HCT116 (cell line): ENCODE results near the gene FAM53B. TPM values are rescaled to one million over a fixed set of nuclear protein-coding genes. Genes with fewer than 3 reads are reported as not detected.

Source experiments
- ATAC-seq: fragments of 200-7000 bp; cut with Tn5 transposase; 2 replicates; pipeline ENCODE4 v1.9.1; 2020; ENCODE audit warnings: mild to moderate bottlenecking, moderate library complexity
- BruUV-seq: library from RNA; stranded (reverse); fragments of 400-500 nt; replicated peaks from 2 replicates; lab custom pipeline; 2021; lab: Mats Ljungman, UMichigan
- CTCF ChIA-PET: fragments of 300-600 bp; sonication (Branson Sonifier 250); formaldehyde crosslinking; loops from one replicate; lab custom pipeline; 2021; ENCODE audit warnings: antibody characterized with exemption; lab: Charles Lee
- POLR2A ChIA-PET: fragments of 300-600, 350-600 bp; sonication (Branson Sonifier 250); formaldehyde crosslinking; loops from one replicate; lab custom pipeline; 2021; ENCODE audit warnings: antibody characterized with exemption; lab: Charles Lee
- RAD21 ChIA-PET, 2 experiments: fragments of 300-600 bp; sonication (Branson Sonifier 250); formaldehyde crosslinking; loops; one replicate each; lab custom pipeline; 2023; ENCODE audit warnings: low total read pairs in 2 of 2; ENCODE audit not compliant: uncharacterized antibody in 2 of 2, unreplicated experiment in 2 of 2, low non-redundant PET in 1 of 2; lab: Charles Lee
- DNase-seq: peaks from one replicate; pipeline ENCODE4 v3.0.0-alpha.2; 2010; ENCODE audit warnings: low read depth, low spot score
- H2AFZ ChIP-seq: fragments of 200-600 bp; shearing (Covaris generic), sonication (generic); 2 replicates; pipeline ENCODE4 v1.6.1; 2017; ENCODE audit warnings: low read depth, mixed run types, mixed read lengths, antibody characterized with exemption, low read length; ENCODE audit not compliant: poor library complexity, severe bottlenecking
- H3K27ac ChIP-seq: 2 replicates; pipeline ENCODE4 v1.5.1; 2012; ENCODE audit warnings: low read depth, low read length
- H3K27me3 ChIP-seq: fragments of 200-600 bp; sonication (generic); 2 replicates; pipeline ENCODE4 v1.6.1; 2016; ENCODE audit warnings: mixed run types, low read length, mixed read lengths; ENCODE audit not compliant: insufficient read depth
- H3K36me3 ChIP-seq, 2 experiments: fragments of 200-500 bp in 1 of 2; fragments of 200-600 bp in 1 of 2; sonication (Bioruptor generic) in 1 of 2; sonication (generic) in 1 of 2; 2 replicates each; pipeline versions ENCODE4 v1.5.1 to v1.6.1; 2014 to 2016; ENCODE audit warnings: low read length in 2 of 2, inconsistent platforms in 1 of 2, mixed read lengths in 1 of 2, mixed run types in 1 of 2; ENCODE audit not compliant: insufficient read depth in 2 of 2, control insufficient read depth in 1 of 2
- H3K4me1 ChIP-seq, 2 experiments: fragments of 200-600 bp in 1 of 2; sonication (generic) in 1 of 2; 2 replicates each; pipeline versions ENCODE4 v1.5.1 to v1.6.1; 2012 to 2017; ENCODE audit warnings: low read length in 2 of 2, inconsistent platforms in 1 of 2, mild to moderate bottlenecking in 1 of 2, mixed read lengths in 1 of 2, mixed run types in 1 of 2, moderate library complexity in 1 of 2; ENCODE audit not compliant: insufficient read depth in 2 of 2, control insufficient read depth in 1 of 2
- H3K4me2 ChIP-seq: fragments of 200-600 bp; sonication (generic); 2 replicates; pipeline ENCODE4 v1.6.1; 2017; ENCODE audit warnings: mixed run types, low read length, mixed read lengths
- H3K4me3 ChIP-seq, 2 experiments: fragments of 200-600 bp in 1 of 2; sonication (generic) in 1 of 2; replicated peaks in 1 of 2; 2 replicates each; pipeline ENCODE4 v1.5.1; 2011 to 2016; ENCODE audit warnings: low read length in 2 of 2, control low read depth in 1 of 2, low read depth in 1 of 2, mild to moderate bottlenecking in 1 of 2, mixed read lengths in 1 of 2, mixed run types in 1 of 2
- H3K79me2 ChIP-seq: fragments of 200-600 bp; sonication (generic); 2 replicates; pipeline ENCODE4 v1.6.1; 2017; ENCODE audit warnings: mild to moderate bottlenecking, mixed run types, low read length, moderate library complexity, mixed read lengths; ENCODE audit not compliant: insufficient read depth
- H3K9ac ChIP-seq: fragments of 200-600 bp; sonication (generic); 2 replicates; pipeline ENCODE4 v1.6.1; 2016; ENCODE audit warnings: low read length, mixed read lengths
- H3K9me2 ChIP-seq: fragments of 200-600 bp; sonication (generic), shearing (Covaris generic); 2 replicates; pipeline ENCODE4 v1.6.1; 2017; ENCODE audit warnings: mixed run types, mild to moderate bottlenecking, moderate library complexity; ENCODE audit not compliant: insufficient read depth
- H3K9me3 ChIP-seq, 2 experiments: fragments of 200-500 bp in 1 of 2; fragments of 200-600 bp in 1 of 2; sonication (Bioruptor generic) in 1 of 2; sonication (generic) in 1 of 2; 2 replicates each; pipeline ENCODE4 v1.6.1; 2014 to 2017; ENCODE audit warnings: low read length in 2 of 2, mixed read lengths in 2 of 2, inconsistent platforms in 1 of 2, low read depth in 1 of 2, mild to moderate bottlenecking in 1 of 2, mixed run types in 1 of 2, moderate library complexity in 1 of 2; ENCODE audit not compliant: control insufficient read depth in 1 of 2, insufficient read depth in 1 of 2
- H4K20me1 ChIP-seq: fragments of 200-600 bp; sonication (generic), shearing (Covaris generic); 2 replicates; pipeline ENCODE4 v1.6.1; 2017; ENCODE audit warnings: mixed run types, mild to moderate bottlenecking, moderate library complexity; ENCODE audit not compliant: insufficient read depth
- ATF3 ChIP-seq: IDR thresholded peaks from 2 replicates; pipeline ENCODE4 v1.6.1; 2012
- CEBPB ChIP-seq: IDR thresholded peaks from 2 replicates; pipeline ENCODE4 v1.6.1; 2012; ENCODE audit warnings: low read depth
- CTCF ChIP-seq, 3 experiments: fragments of 200-600 bp in 1 of 3; sonication (generic) in 1 of 3; IDR thresholded peaks in 2 of 3; conservative IDR thresholded peaks in 1 of 3; 2 replicates each; pipeline ENCODE4 v1.5.1; 2012 to 2017; ENCODE audit warnings: low read depth in 2 of 3, low read length in 2 of 3, antibody characterized with exemption in 1 of 3, borderline replicate concordance in 1 of 3, control low read depth in 1 of 3, mild to moderate bottlenecking in 1 of 3, mixed read lengths in 1 of 3, mixed run types in 1 of 3, moderate library complexity in 1 of 3; ENCODE audit not compliant: insufficient read depth in 1 of 3
- EGR1 ChIP-seq: IDR thresholded peaks from 2 replicates; pipeline ENCODE4 v1.6.1; 2012; ENCODE audit warnings: low read depth
- ELF1 ChIP-seq: IDR thresholded peaks from 2 replicates; pipeline ENCODE4 v1.6.1; 2012; ENCODE audit warnings: low read depth, borderline replicate concordance
- EZH2 ChIP-seq: fragments of 200-600 bp; sonication (generic); IDR thresholded peaks from 2 replicates; pipeline ENCODE4 v1.6.1; 2017; ENCODE audit warnings: antibody characterized with exemption, mixed run types
- FOSL1 ChIP-seq: IDR thresholded peaks from 2 replicates; pipeline ENCODE4 v1.6.1; 2012; ENCODE audit warnings: low read depth
- MAX ChIP-seq: IDR thresholded peaks from 2 replicates; pipeline ENCODE4 v1.6.1; 2012
- POLR2A ChIP-seq: IDR thresholded peaks from 2 replicates; pipeline ENCODE4 v1.7.0; 2011; ENCODE audit warnings: borderline replicate concordance; ENCODE audit not compliant: insufficient read depth, insufficient read length; ENCODE audit errors: extremely low read depth
- POLR2AphosphoS5 ChIP-seq: IDR thresholded peaks from 2 replicates; pipeline ENCODE4 v1.6.1; 2011; ENCODE audit warnings: mild to moderate bottlenecking, low read depth, low read length, moderate library complexity
- RAD21 ChIP-seq: IDR thresholded peaks from 2 replicates; pipeline ENCODE4 v1.6.1; 2012; ENCODE audit warnings: low read depth, mild to moderate bottlenecking
- REST ChIP-seq: IDR thresholded peaks from 2 replicates; pipeline ENCODE4 v1.6.1; 2012; ENCODE audit warnings: low read depth
- SP1 ChIP-seq: IDR thresholded peaks from 2 replicates; pipeline ENCODE4 v1.6.1; 2012; ENCODE audit warnings: low read depth
- SRF ChIP-seq: IDR thresholded peaks from 2 replicates; pipeline ENCODE4 v1.6.1; 2012; ENCODE audit warnings: low read depth
- TCF7L2 ChIP-seq: IDR thresholded peaks from 2 replicates; pipeline ENCODE4 v1.7.0; 2011; ENCODE audit warnings: borderline replicate concordance, inconsistent platforms; ENCODE audit not compliant: insufficient read depth, insufficient read length; ENCODE audit errors: extremely low read depth
- YY1 ChIP-seq: IDR thresholded peaks from 2 replicates; pipeline ENCODE4 v1.6.1; 2011; ENCODE audit warnings: low read length, low read depth, moderate library complexity, mild to moderate bottlenecking; ENCODE audit not compliant: insufficient replicate concordance; ENCODE audit errors: extremely low read depth
- ZBTB33 ChIP-seq: IDR thresholded peaks from 2 replicates; pipeline ENCODE4 v1.6.1; 2011; ENCODE audit warnings: mild to moderate bottlenecking, low read length, moderate library complexity; ENCODE audit not compliant: insufficient replicate concordance; ENCODE audit errors: extremely low read depth
- ZFX ChIP-seq: fragments of 450-650 bp; IDR thresholded peaks from 2 replicates; pipeline ENCODE4 v1.6.1; 2017
- ZNF274 ChIP-seq: fragments of 200-500 bp; sonication (Bioruptor generic); IDR thresholded peaks from 2 replicates; pipeline ENCODE4 v1.6.1; 2014; ENCODE audit warnings: mild to moderate bottlenecking, low read depth, low read length, inconsistent platforms
- intact Hi-C: fragments of 100-400 bp; cut with micrococcal nuclease; formaldehyde crosslinking; loops from 2 replicates; pipeline ENCODE4 v1.10.0; 2022
- total RNA-seq: library from RNA; stranded (reverse); gene quantifications from one replicate; pipeline ENCODE4 v1.2.1, GENCODE V29; 2021; ENCODE audit not compliant: unreplicated experiment

FAM53B gene
- total RNA-seq, 1 experiment from 2014 or later: 19.6 TPM

GRCh38 chr10:124596116-124596785 lies 147.9 kb downstream of the FAM53B start:
- BruUV-seq: no TSS peak
- H4K20me1 ChIP-seq: no peaks in the 10 kb centered on the region

More at GRCh38 chr10:124596116-124596785, 147.9 kb downstream of the FAM53B start:
- RAD21 ChIA-PET: no interaction called here
- no peaks in the 10 kb centered on the region for H3K27me3 ChIP-seq
- H3K9me2 ChIP-seq: no peaks in the 10 kb centered on the region
- H3K4me2 ChIP-seq: no peak overlapping the region
- ATAC-seq: no peak
- no peaks in the 10 kb centered on the region for H3K36me3 ChIP-seq
- no peak overlapping the region for H3K4me3 ChIP-seq
- H3K4me1 ChIP-seq: peaks cover 8 to 10% of the 10 kb centered on the region in 2 experiments; a peak in 2 of 4 replicates
- no peak overlapping the region for H3K27ac ChIP-seq
- intact Hi-C loops: no loop called here
- H2AFZ ChIP-seq: no peak overlapping the region
- H3K79me2 ChIP-seq: no peaks in the 10 kb centered on the region
- TF ChIP-seq ELF1 (no peak), MAX (no peak), POLR2A (no peak), CTCF (IDR thresholded peaks at IDR 0.05 in 2 of 3, conservative IDR thresholded peaks at IDR 0.05 in 1 of 3; ENCODE audit: borderline replicate concordance in 1 of 3, insufficient read depth in 1 of 3, low read depth in 2 of 3, low read length in 2 of 3) (no peak), ZNF274 (no peak), ATF3 (no peak), RAD21 (no peak), YY1 (no peak), EGR1 (no peak), CEBPB (no peak), SP1 (no peak), SRF (no peak), FOSL1 (no peak), ZFX (no peak), ZBTB33 (no peak), POLR2AphosphoS5 (no peak), EZH2 (no peak), REST (no peak), TCF7L2 (no peak)
- CTCF ChIA-PET: no interaction called here
- no peak overlapping the region for H3K9ac ChIP-seq
- POLR2A ChIA-PET: no interaction called here
- H3K9me3 ChIP-seq: no peaks in the 10 kb centered on the region
- DNase-seq: no peak
